Liver (tissue), 9 donors: Measurements from ENCODE around the gene NEU4. TPM values are rescaled to one million over a fixed set of nuclear protein-coding genes. Genes with fewer than 3 reads are reported as not detected.

Source experiments
- DNase-seq: peaks from one replicate; pipeline ENCODE4 v3.0.0-alpha.2; 2017; ENCODE audit warnings: low spot score
- H3K27ac ChIP-seq, 2 donors: one replicate each; pipeline ENCODE4 v1.7.0; 2013; ENCODE audit warnings: inconsistent platforms in 2 of 2, low read length in 2 of 2, control low read depth in 1 of 2, low read depth in 1 of 2, mild to moderate bottlenecking in 1 of 2
- H3K27me3 ChIP-seq, 4 donors: one replicate each; pipeline versions ENCODE4 v1.6.1 to v1.7.0; 2013; ENCODE audit warnings: low read length in 3 of 4, inconsistent platforms in 1 of 4, mild to moderate bottlenecking in 1 of 4, moderate library complexity in 1 of 4; ENCODE audit not compliant: control insufficient read depth in 4 of 4, insufficient read depth in 4 of 4
- H3K36me3 ChIP-seq, 4 donors: one replicate each; pipeline versions ENCODE4 v1.6.1 to v1.7.0; 2013; ENCODE audit warnings: low read length in 3 of 4, mild to moderate bottlenecking in 3 of 4, low read depth in 1 of 4, moderate library complexity in 1 of 4; ENCODE audit not compliant: control insufficient read depth in 4 of 4, insufficient read depth in 3 of 4
- H3K4me1 ChIP-seq, 4 donors: one replicate each; pipeline versions ENCODE4 v1.6.1 to v1.7.0; 2013; ENCODE audit warnings: low read length in 3 of 4, mild to moderate bottlenecking in 3 of 4, moderate library complexity in 1 of 4; ENCODE audit not compliant: control insufficient read depth in 4 of 4, insufficient read depth in 4 of 4
- H3K4me3 ChIP-seq, 3 donors: one replicate each; pipeline versions ENCODE4 v1.6.1 to v1.7.0; 2013; ENCODE audit warnings: low read length in 3 of 3, control low read depth in 1 of 3, low read depth in 1 of 3, mild to moderate bottlenecking in 1 of 3
- H3K9ac ChIP-seq, 2 donors: one replicate each; pipeline ENCODE4 v1.7.0; 2013; ENCODE audit warnings: low read length in 2 of 2, mild to moderate bottlenecking in 2 of 2, moderate library complexity in 2 of 2, control low read depth in 1 of 2, low read depth in 1 of 2
- H3K9me3 ChIP-seq, 4 donors: one replicate each; pipeline versions ENCODE4 v1.6.1 to v1.7.0; 2013; ENCODE audit warnings: low read length in 3 of 4; ENCODE audit not compliant: control insufficient read depth in 4 of 4
- CTCF ChIP-seq: fragments of 150-350 bp; IDR thresholded peaks from 2 replicates; pipeline ENCODE4 v1.5.1; 2017; ENCODE audit warnings: improper control_type of control experiment, low read depth, low read length; ENCODE audit not compliant: missing input control
- EGR1 ChIP-seq, 2 donors: IDR thresholded peaks; 2 replicates each; pipeline ENCODE4 v1.6.1; 2016 to 2018; ENCODE audit warnings: antibody characterized with exemption in 2 of 2, low read depth in 2 of 2
- FOXA1 ChIP-seq: IDR thresholded peaks from 2 replicates; pipeline ENCODE4 v1.6.1; 2016; ENCODE audit warnings: antibody characterized with exemption
- FOXA2 ChIP-seq: IDR thresholded peaks from 2 replicates; pipeline ENCODE4 v1.6.1; 2016; ENCODE audit warnings: antibody characterized with exemption
- HNF4A ChIP-seq, 2 donors: conservative IDR thresholded peaks; 2 replicates each; pipeline ENCODE4 v1.6.1; 2016; ENCODE audit warnings: antibody characterized with exemption in 2 of 2, mild to moderate bottlenecking in 2 of 2
- HNF4G ChIP-seq: IDR thresholded peaks from 2 replicates; pipeline ENCODE4 v1.6.1; 2016; ENCODE audit warnings: antibody characterized with exemption
- JUND ChIP-seq, 2 donors: IDR thresholded peaks; 2 replicates each; pipeline ENCODE4 v1.6.1; 2016; ENCODE audit warnings: antibody characterized with exemption in 2 of 2
- MAX ChIP-seq: IDR thresholded peaks from 2 replicates; pipeline ENCODE4 v1.6.1; 2016; ENCODE audit warnings: antibody characterized with exemption
- NR2F2 ChIP-seq: IDR thresholded peaks from 2 replicates; pipeline ENCODE4 v1.6.1; 2016; ENCODE audit warnings: antibody characterized with exemption
- RAD21 ChIP-seq, 2 donors: IDR thresholded peaks; 2 replicates each; pipeline ENCODE4 v1.6.1; 2016; ENCODE audit warnings: antibody characterized with exemption in 2 of 2, mild to moderate bottlenecking in 2 of 2
- REST ChIP-seq: IDR thresholded peaks from 2 replicates; pipeline ENCODE4 v1.6.1; 2016; ENCODE audit warnings: antibody characterized with exemption, mild to moderate bottlenecking
- RXRA ChIP-seq, 2 donors: IDR thresholded peaks; 2 replicates each; pipeline ENCODE4 v1.6.1; 2017 to 2018; ENCODE audit warnings: antibody characterized with exemption in 2 of 2, mild to moderate bottlenecking in 1 of 2
- SP1 ChIP-seq: IDR thresholded peaks from 2 replicates; pipeline ENCODE4 v1.6.1; 2018; ENCODE audit warnings: antibody characterized with exemption, mild to moderate bottlenecking
- TAF1 ChIP-seq: conservative IDR thresholded peaks from 2 replicates; pipeline ENCODE4 v1.6.1; 2016; ENCODE audit warnings: antibody characterized with exemption, mild to moderate bottlenecking
- YY1 ChIP-seq: IDR thresholded peaks from 2 replicates; pipeline ENCODE4 v1.6.1; 2016; ENCODE audit warnings: antibody characterized with exemption, mild to moderate bottlenecking
- ZBTB33 ChIP-seq: IDR thresholded peaks from 2 replicates; pipeline ENCODE4 v1.6.1; 2016; ENCODE audit warnings: antibody characterized with exemption
- WGBS: extraction: QIAGEN DNeasy Blood & Tissue Kit; methylation state at CpG from one replicate; pipeline ENCODE4 v1.1.7; 2013; 5-methylcytosine and 5-hydroxymethylcytosine counted together
- polyA plus RNA-seq, 2 donors: library from polyadenylated mRNA; stranded (reverse) in 1 of 2; unstranded in 1 of 2; fragments of 200-250 nt in 1 of 2; fragments of >200 nt in 1 of 2; fragmentation: Nextera tagmentation in 1 of 2; extraction: Ambion mirVana in 1 of 2; gene quantifications; one replicate each; pipeline versions ENCODE4 v1.2.1 to v1.2.3, GENCODE V29; 2013 to 2015
- total RNA-seq, 2 donors: library from RNA; depleted of rRNA; stranded (reverse); fragments of >200 nt; gene quantifications; one replicate each; pipeline ENCODE4 v1.2.3, GENCODE V29; 2014
- donor health status: healthy.
- donor health status: healthy.
- donor health status: healthy.
- donor health status: healthy.
- donor health status: healthy.

NEU4 gene
- total and polyA plus RNA-seq, 4 donors = 5.4 to 58.4 (median 35.1) TPM

- peak; percentile 32 for DNase-seq
- Histone ChIP-seq H3K9ac (no peak overlapping the region), H3K4me3 (no peak overlapping the region), H3K4me1 (peaks cover 19 to 57% (median 38%) of the 10 kb centered on the region in 4 donors), H3K27ac (no peak overlapping the region), H3K27me3 (no peaks in the 10 kb centered on the region), H3K9me3 (no peaks in the 10 kb centered on the region), H3K36me3 (no peaks in the 10 kb centered on the region)
- no peak for TF ChIP-seq JUND (IDR thresholded peaks at IDR 0.05)
- no peak for TF ChIP-seq SP1
- no peak for TF ChIP-seq FOXA1
- peak in 1 of 2 donors; percentile 29 for TF ChIP-seq RXRA (IDR thresholded peaks at IDR 0.05)
- no peak for TF ChIP-seq RAD21 (IDR thresholded peaks at IDR 0.05)
- no peak for TF ChIP-seq ZBTB33
- TF ChIP-seq HNF4A (conservative IDR thresholded peaks at IDR 0.05) = peak; percentile 60 to 71
- 56% methylated on average over 29 of the region's 29 CpGs for WGBS
These were observed 35.2 kb upstream of the NEU4 start for GRCh38 chr2:241773511-241774418.

- Histone ChIP-seq H3K9ac (no peak overlapping the region), H3K27ac (no peak overlapping the region), H3K27me3 (no peaks in the 10 kb centered on the region), H3K9me3 (no peaks in the 10 kb centered on the region), H3K36me3 (no peaks in the 10 kb centered on the region), H3K4me3 (no peak overlapping the region), H3K4me1 (peaks cover 19 to 56% (median 38%) of the 10 kb centered on the region in 4 donors)
- 79% methylated on average over 40 of the region's 40 CpGs for WGBS
- TF ChIP-seq CTCF (no peak), JUND (IDR thresholded peaks at IDR 0.05) (no peak)
- DNase-seq = peak; percentile 37
These were observed 34.4 kb upstream of the NEU4 start for GRCh38 chr2:241774419-241775222.

- no peak overlapping the region for H3K9ac ChIP-seq
- H3K9me3 ChIP-seq = no peaks in the 10 kb centered on the region
- no peak overlapping the region for H3K27ac ChIP-seq
- DNase-seq = peak; percentile 25
- no peaks in the 10 kb centered on the region for H3K27me3 ChIP-seq
- peaks cover 10 to 47% (median 30%) of the 10 kb centered on the region in 4 donors for H3K4me1 ChIP-seq
- no peaks in the 10 kb centered on the region for H3K36me3 ChIP-seq
- WGBS = 74% methylated on average over 34 of the region's 34 CpGs
- no peak overlapping the region for H3K4me3 ChIP-seq
- TF ChIP-seq RXRA (IDR thresholded peaks at IDR 0.05) (no peak), EGR1 (IDR thresholded peaks at IDR 0.05; ENCODE audit: low read depth in 2 of 2) (no peak), YY1 (no peak), FOXA2 (no peak), TAF1 (no peak), RAD21 (IDR thresholded peaks at IDR 0.05) (no peak), HNF4G (no peak), REST (no peak), SP1 (no peak), MAX (no peak), NR2F2 (no peak)
These were observed 33.5 kb upstream of the NEU4 start for GRCh38 chr2:241775223-241776177.
